ENCODE results near the gene ITGBL1.

Gene ITGBL1

GRCh38 chr13:101565317-101565716 is 112.8 kb downstream of the ITGBL1 start:
- H3K27ac ChIP-seq, result no peak overlapping the region
- TF ChIP-seq, protein P1, sequence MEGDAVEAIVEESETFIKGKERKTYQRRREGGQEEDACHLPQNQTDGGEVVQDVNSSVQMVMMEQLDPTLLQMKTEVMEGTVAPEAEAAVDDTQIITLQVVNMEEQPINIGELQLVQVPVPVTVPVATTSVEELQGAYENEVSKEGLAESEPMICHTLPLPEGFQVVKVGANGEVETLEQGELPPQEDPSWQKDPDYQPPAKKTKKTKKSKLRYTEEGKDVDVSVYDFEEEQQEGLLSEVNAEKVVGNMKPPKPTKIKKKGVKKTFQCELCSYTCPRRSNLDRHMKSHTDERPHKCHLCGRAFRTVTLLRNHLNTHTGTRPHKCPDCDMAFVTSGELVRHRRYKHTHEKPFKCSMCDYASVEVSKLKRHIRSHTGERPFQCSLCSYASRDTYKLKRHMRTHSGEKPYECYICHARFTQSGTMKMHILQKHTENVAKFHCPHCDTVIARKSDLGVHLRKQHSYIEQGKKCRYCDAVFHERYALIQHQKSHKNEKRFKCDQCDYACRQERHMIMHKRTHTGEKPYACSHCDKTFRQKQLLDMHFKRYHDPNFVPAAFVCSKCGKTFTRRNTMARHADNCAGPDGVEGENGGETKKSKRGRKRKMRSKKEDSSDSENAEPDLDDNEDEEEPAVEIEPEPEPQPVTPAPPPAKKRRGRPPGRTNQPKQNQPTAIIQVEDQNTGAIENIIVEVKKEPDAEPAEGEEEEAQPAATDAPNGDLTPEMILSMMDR (conservative IDR thresholded peaks at IDR 0.05), result no peak

- no peak overlapping the region for H3K27ac ChIP-seq
- TF ChIP-seq, protein P1 (conservative IDR thresholded peaks at IDR 0.05), result no peak
Observed at GRCh38 chr13:101567841-101568240, 115.4 kb downstream of the ITGBL1 start.

- TF ChIP-seq, protein P1 (conservative IDR thresholded peaks at IDR 0.05), result no peak
- H3K27ac ChIP-seq, result no peak overlapping the region
Observed at GRCh38 chr13:101569807-101570206, 117.3 kb downstream of the ITGBL1 start.

- TF ChIP-seq, protein P1 (conservative IDR thresholded peaks at IDR 0.05), result no peak
- H3K27ac ChIP-seq, result no peak overlapping the region
Observed at GRCh38 chr13:101570410-101570809, 117.9 kb downstream of the ITGBL1 start.

DNA sequence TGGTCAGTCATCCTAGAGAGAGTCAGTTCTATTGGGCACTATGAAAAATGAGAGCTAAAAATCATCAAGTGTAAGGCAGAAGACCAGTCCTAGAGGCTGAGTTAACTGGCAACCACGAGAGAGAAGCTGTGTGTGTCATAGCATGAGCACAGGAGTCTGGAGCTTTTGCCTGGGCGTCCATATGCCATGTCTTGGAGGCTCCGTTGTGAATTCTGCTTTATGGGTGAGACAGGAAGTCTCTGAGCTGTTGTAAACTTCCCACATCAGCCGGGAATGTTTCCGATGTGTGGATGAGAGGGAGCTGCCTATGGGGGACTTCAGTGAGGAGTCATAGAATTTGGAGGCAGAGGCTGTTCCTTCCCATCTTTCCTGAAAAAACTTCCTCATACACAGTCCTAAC is 120.0 kb downstream of the ITGBL1 start:
- no peak overlapping the region for H3K27ac ChIP-seq
- TF ChIP-seq, protein P1 (conservative IDR thresholded peaks at IDR 0.05), result no peak

- H3K27ac ChIP-seq, result no peak overlapping the region
- TF ChIP-seq, protein P1 (conservative IDR thresholded peaks at IDR 0.05), result no peak
Observed at GRCh38 chr13:101575581-101575980, 123.1 kb downstream of the ITGBL1 start.

GRCh38 chr13:101576455-101576854 is 124.0 kb downstream of the ITGBL1 start:
- TF ChIP-seq, protein P1 (conservative IDR thresholded peaks at IDR 0.05), result no peak
- H3K27ac ChIP-seq, result no peak overlapping the region

DNA sequence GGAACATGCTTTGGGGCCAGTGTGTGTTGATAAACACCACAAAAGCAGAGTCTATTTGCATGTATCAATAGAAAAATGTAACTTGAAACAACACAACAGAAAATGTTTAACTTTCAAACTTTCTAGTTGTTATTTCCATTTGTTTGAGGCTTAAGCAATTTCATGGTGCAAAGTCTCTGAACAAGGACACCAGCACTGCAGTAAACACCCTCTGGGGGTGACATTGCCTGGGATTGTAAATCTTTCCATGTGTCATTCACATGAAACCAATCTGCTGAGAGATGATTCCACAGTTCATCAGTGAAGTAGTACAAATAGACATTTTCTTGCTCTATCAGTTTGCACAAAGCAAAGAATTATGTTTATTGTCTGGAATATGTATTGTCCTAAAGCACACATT is 124.5 kb downstream of the ITGBL1 start:
- H3K27ac ChIP-seq, result no peak overlapping the region
- TF ChIP-seq, protein P1 (conservative IDR thresholded peaks at IDR 0.05), result no peak
